GM23338 (cell line): Measurements from ENCODE around the gene ESYT2. TPM values are rescaled to one million over a fixed set of nuclear protein-coding genes. Genes with fewer than 3 reads are reported as not detected.

Source experiments
- ATAC-seq: fragments of 200-7000 bp; cut with Tn5 transposase; 3 replicates; pipeline ENCODE4 v1.9.1; 2020
- DNase-seq: peaks from one replicate; pipeline ENCODE4 v3.0.0-alpha.2; 2015; ENCODE audit warnings: low spot score
- H2AFZ ChIP-seq: fragments of 200-600 bp; sonication (generic); 2 replicates; pipeline ENCODE4 v1.8.0; 2016; ENCODE audit warnings: antibody characterized with exemption, mild to moderate bottlenecking, moderate library complexity
- H3F3A ChIP-seq: fragments of 200-600 bp; sonication (generic); replicated peaks from 2 replicates; pipeline ENCODE4 v1.8.0; 2017; ENCODE audit warnings: antibody characterized with exemption, mixed run types, low read depth
- H3K27ac ChIP-seq: fragments of 200-600 bp; sonication (generic); 2 replicates; pipeline ENCODE4 v1.6.1; 2016; ENCODE audit warnings: low read depth
- H3K27me3 ChIP-seq: fragments of 200-600 bp; sonication (generic); 2 replicates; pipeline ENCODE4 v1.8.0; 2016; ENCODE audit warnings: mild to moderate bottlenecking, mixed run types, moderate library complexity; ENCODE audit not compliant: insufficient read depth
- H3K36me3 ChIP-seq: fragments of 200-600 bp; sonication (generic); 2 replicates; pipeline ENCODE4 v1.8.0; 2016; ENCODE audit warnings: mild to moderate bottlenecking; ENCODE audit not compliant: insufficient read depth
- H3K4me1 ChIP-seq: fragments of 200-600 bp; sonication (generic); 2 replicates; pipeline ENCODE4 v1.8.0; 2016; ENCODE audit warnings: mild to moderate bottlenecking, moderate library complexity; ENCODE audit not compliant: insufficient read depth
- H3K4me2 ChIP-seq: fragments of 200-600 bp; sonication (generic); 2 replicates; pipeline ENCODE4 v1.7.1; 2017; ENCODE audit warnings: mixed run types
- H3K4me3 ChIP-seq: fragments of 200-600 bp; sonication (generic); 2 replicates; pipeline ENCODE4 v1.6.1; 2016; ENCODE audit warnings: mixed run types
- H3K79me2 ChIP-seq: fragments of 200-600 bp; sonication (generic); replicated peaks from 2 replicates; pipeline ENCODE4 v1.8.0; 2017; ENCODE audit warnings: mild to moderate bottlenecking; ENCODE audit not compliant: insufficient read depth
- H3K9me2 ChIP-seq: fragments of 200-600 bp; sonication (generic); 2 replicates; pipeline ENCODE4 v1.8.0; 2017; ENCODE audit not compliant: insufficient read depth
- H4K20me1 ChIP-seq: fragments of 200-600 bp; sonication (generic); replicated peaks from 2 replicates; pipeline ENCODE4 v1.8.0; 2017; ENCODE audit warnings: mild to moderate bottlenecking; ENCODE audit not compliant: insufficient read depth
- H3K27ac Mint-ChIP-seq: 2 replicates; pipeline ENCODE4 v1.8.0; 2020; ENCODE audit warnings: inconsistent platforms, mild to moderate bottlenecking, moderate library complexity, mixed read lengths
- H3K27me3 Mint-ChIP-seq: 3 replicates; pipeline ENCODE4 v1.8.0; 2022; ENCODE audit warnings: low read depth, mild to moderate bottlenecking, moderate library complexity, mixed read lengths, inconsistent platforms; ENCODE audit not compliant: insufficient read depth, poor library complexity
- H3K36me3 Mint-ChIP-seq: 3 replicates; pipeline ENCODE4 v1.8.0; 2021; ENCODE audit warnings: low read depth, mild to moderate bottlenecking, inconsistent platforms, moderate library complexity, mixed read lengths
- H3K4me1 Mint-ChIP-seq: 3 replicates; pipeline ENCODE4 v1.8.0; 2020; ENCODE audit warnings: mild to moderate bottlenecking, inconsistent platforms, mixed read lengths
- H3K4me3 Mint-ChIP-seq: 3 replicates; pipeline ENCODE4 v1.8.0; 2021; ENCODE audit warnings: moderate library complexity, mild to moderate bottlenecking, inconsistent platforms, mixed read lengths
- H3K9me3 Mint-ChIP-seq: 3 replicates; pipeline ENCODE4 v1.8.0; 2020; ENCODE audit warnings: moderate library complexity, mild to moderate bottlenecking, inconsistent platforms, mixed read lengths
- CREB1 ChIP-seq: fragments of 250-450 bp; sonication (Bioruptor Pico); IDR thresholded peaks from 2 replicates; pipeline ENCODE4 v1.5.0; 2020; ENCODE audit warnings: low read depth, mild to moderate bottlenecking, moderate library complexity
- CTCF ChIP-seq, 2 experiments: fragments of 200-600 bp in 1 of 2; sonication (generic) in 1 of 2; conservative IDR thresholded peaks; 2 replicates each; pipeline versions ENCODE4 v1.5.1 to v1.6.1; 2016 to 2017; ENCODE audit warnings: antibody characterized with exemption in 2 of 2, low read depth in 2 of 2, mild to moderate bottlenecking in 2 of 2, moderate library complexity in 1 of 2
- EZH2 ChIP-seq: fragments of 200-600 bp; sonication (generic); IDR thresholded peaks from one replicate; pipeline ENCODE4 v1.8.0; 2017; ENCODE audit warnings: antibody characterized with exemption, mild to moderate bottlenecking, low read depth; ENCODE audit not compliant: unreplicated experiment
- EZH2phosphoT487 ChIP-seq: fragments of 200-600 bp; sonication (generic); IDR thresholded peaks from one replicate; pipeline ENCODE4 v1.8.1; 2018; ENCODE audit warnings: antibody characterized with exemption; ENCODE audit not compliant: unreplicated experiment
- NANOG ChIP-seq: IDR thresholded peaks from 2 replicates; pipeline ENCODE4 v1.6.1; 2016; ENCODE audit warnings: antibody characterized with exemption, borderline replicate concordance
- POLR2AphosphoS5 ChIP-seq: IDR thresholded peaks from 2 replicates; pipeline ENCODE4 v1.6.1; 2016; ENCODE audit warnings: antibody characterized with exemption, low read depth
- REST ChIP-seq: IDR thresholded peaks from one replicate; pipeline ENCODE4 v1.6.1; 2018; ENCODE audit warnings: antibody characterized with exemption; ENCODE audit not compliant: unreplicated experiment
- STAT1 ChIP-seq: IDR thresholded peaks from one replicate; pipeline ENCODE4 v1.6.1; 2016; ENCODE audit warnings: antibody characterized with exemption; ENCODE audit not compliant: unreplicated experiment
- ZNF114 ChIP-seq: fragments of 250-450 bp; sonication (Bioruptor Pico); IDR thresholded peaks from 2 replicates; pipeline ENCODE4 v1.5.0; 2020; ENCODE audit warnings: mild to moderate bottlenecking, moderate library complexity
- ZNF331 ChIP-seq: fragments of 250-450 bp; sonication (Bioruptor Pico); IDR thresholded peaks from 2 replicates; pipeline ENCODE4 v1.5.0; 2020; ENCODE audit warnings: low read depth, mild to moderate bottlenecking, moderate library complexity
- long read RNA-seq: library from polyadenylated mRNA; unstranded; transcript quantifications from one replicate; pipeline ENCODE4 v2.0.0, GENCODE V29; 2020; ENCODE audit not compliant: unreplicated experiment
- polyA plus RNA-seq: library from polyadenylated mRNA; unstranded; fragments of >200 nt; fragmentation: Nextera tagmentation; extraction: Ambion mirVana; gene quantifications from 2 replicates; pipeline ENCODE4 v1.2.1, GENCODE V29; 2016
- total RNA-seq: library from RNA; depleted of rRNA; stranded (reverse); fragments of >200 nt; shearing (Covaris generic); gene quantifications from 2 replicates; pipeline ENCODE4 v1.2.3, GENCODE V29; 2014; rRNA removed

Gene ESYT2, protein sequence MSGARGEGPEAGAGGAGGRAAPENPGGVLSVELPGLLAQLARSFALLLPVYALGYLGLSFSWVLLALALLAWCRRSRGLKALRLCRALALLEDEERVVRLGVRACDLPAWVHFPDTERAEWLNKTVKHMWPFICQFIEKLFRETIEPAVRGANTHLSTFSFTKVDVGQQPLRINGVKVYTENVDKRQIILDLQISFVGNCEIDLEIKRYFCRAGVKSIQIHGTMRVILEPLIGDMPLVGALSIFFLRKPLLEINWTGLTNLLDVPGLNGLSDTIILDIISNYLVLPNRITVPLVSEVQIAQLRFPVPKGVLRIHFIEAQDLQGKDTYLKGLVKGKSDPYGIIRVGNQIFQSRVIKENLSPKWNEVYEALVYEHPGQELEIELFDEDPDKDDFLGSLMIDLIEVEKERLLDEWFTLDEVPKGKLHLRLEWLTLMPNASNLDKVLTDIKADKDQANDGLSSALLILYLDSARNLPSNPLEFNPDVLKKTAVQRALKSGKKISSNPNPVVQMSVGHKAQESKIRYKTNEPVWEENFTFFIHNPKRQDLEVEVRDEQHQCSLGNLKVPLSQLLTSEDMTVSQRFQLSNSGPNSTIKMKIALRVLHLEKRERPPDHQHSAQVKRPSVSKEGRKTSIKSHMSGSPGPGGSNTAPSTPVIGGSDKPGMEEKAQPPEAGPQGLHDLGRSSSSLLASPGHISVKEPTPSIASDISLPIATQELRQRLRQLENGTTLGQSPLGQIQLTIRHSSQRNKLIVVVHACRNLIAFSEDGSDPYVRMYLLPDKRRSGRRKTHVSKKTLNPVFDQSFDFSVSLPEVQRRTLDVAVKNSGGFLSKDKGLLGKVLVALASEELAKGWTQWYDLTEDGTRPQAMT
- total RNA-seq (50.3 and 52.7 TPM in 2 replicates), polyA plus RNA-seq (9.6 TPM in 2 replicates)
- long read RNA-seq = 0 reads

DNA sequence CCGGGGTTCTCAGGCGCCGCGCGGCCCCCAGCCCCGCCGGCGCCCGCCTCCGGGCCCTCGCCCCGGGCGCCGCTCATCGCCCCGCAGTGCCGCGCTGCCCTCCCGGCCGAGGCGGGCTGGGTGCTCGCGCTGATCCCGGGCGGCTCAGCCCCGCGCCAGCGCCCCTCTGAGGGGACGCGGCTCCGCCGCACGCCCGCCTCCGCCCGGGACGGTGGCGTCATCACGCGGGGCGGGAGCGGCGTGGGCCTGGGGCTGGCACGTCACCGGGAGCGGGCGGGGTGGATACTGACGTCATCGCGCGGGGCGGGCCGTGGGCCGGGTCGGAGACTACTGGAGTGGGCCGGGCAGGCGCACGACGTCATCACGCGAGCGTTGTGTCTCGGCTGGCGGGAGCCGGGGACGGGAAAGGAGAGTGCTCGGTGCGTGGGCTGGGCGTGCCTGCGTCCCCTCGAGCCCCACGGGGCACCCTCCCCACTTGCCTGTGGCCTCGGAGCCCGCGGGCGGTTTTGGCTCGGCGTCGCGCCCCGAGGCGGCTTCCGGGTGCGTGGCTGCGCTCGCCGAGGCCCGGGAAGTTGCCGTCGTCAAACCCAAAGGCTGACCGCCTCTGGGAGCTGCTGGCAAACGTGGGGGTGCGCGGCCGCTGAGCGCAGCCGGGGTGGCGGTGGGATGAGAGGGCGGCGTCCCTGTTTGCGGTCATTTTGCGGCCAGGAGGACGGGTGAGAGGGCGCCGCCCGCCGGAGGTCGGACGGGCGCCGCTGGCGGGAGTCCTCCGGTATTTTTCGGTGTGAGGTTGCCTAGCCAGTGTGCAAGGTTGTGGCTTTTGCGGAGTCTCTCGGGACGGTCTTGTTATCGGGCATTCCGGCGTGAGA lies at the start of gene ESYT2:
Gene ESYT2, minus strand, starts transcription at position 168 of the 869 bp plus-strand sequence. Its CDS starts 91 bp downstream, at position 77.
- Histone ChIP-seq H3K4me2 (peak within 1 kb of the TSS; percentile 100), H3K9me2 (no peaks in the 10 kb centered on the region), H2AFZ (peak within 1 kb of the TSS; percentile 86), H4K20me1 (peaks cover 22% of the 10 kb centered on the region), H3F3A (peaks cover 11% of the 10 kb centered on the region; the same call in 1 of the 2 replicates), H3K79me2 (peaks cover 35% of the 10 kb centered on the region), H3K27ac (peak within 1 kb of the TSS; percentile 69; the same call in 1 of the 2 replicates), H3K4me1 (peaks cover 25% of the 10 kb centered on the region), H3K4me3 (peak within 1 kb of the TSS; percentile 81), H3K27me3 (peaks cover 36% of the 10 kb centered on the region), H3K36me3 (no peaks in the 10 kb centered on the region)
- peaks cover 10% of the 10 kb centered on the region for H3K36me3 Mint-ChIP-seq
- DNase-seq = peak; percentile 80
- no peak within 1 kb of the TSS for H3K27ac Mint-ChIP-seq
- H3K27me3 Mint-ChIP-seq = peaks cover 18% of the 10 kb centered on the region
- ATAC-seq = peak; percentile 55
- no peaks in the 10 kb centered on the region; the same call in 2 of the 3 replicates for H3K9me3 Mint-ChIP-seq
- H3K4me1 Mint-ChIP-seq = peaks cover 25% of the 10 kb centered on the region
- H3K4me3 Mint-ChIP-seq = peak within 1 kb of the TSS; percentile 80
- TF ChIP-seq ZNF331 (CRISPR knock-in tag) (no peak), EZH2 (no peak), NANOG (no peak), POLR2AphosphoS5 (peak; percentile 76; the same call in 1 of the 2 replicates), STAT1 (no peak), CTCF (conservative IDR thresholded peaks at IDR 0.05; ENCODE audit: low read depth in 2 of 2) (peak in 1 of 2 experiments; percentile 32; a peak in 2 of 4 replicates), ZNF114 (CRISPR knock-in tag) (no peak), EZH2phosphoT487 (no peak), CREB1 (CRISPR knock-in tag) (peak; percentile 97), REST (no peak)
